Kidney (tissue), 14 donors: ENCODE measurements around the gene SNX25. TPM values are rescaled to one million over a fixed set of nuclear protein-coding genes. Genes with fewer than 3 reads are reported as not detected.
"Not testable (repeated sequence)": the region's sequence is repeated elsewhere in the genome, so short reads cannot be mapped to it uniquely, and the experiment has no call there.

Experiments
- DNase-seq, 5 donors: peaks; one replicate each; pipeline ENCODE4 v3.0.0-alpha.2; 2013 to 2020
- FAIRE-seq: peaks from 2 replicates; lab custom pipeline; 2012; peaks lifted over from hg19 to GRCh38; lab: Jason Lieb, UNC
- H3K27ac ChIP-seq, 2 donors: one replicate each; pipeline ENCODE4 v1.7.0; 2013; ENCODE audit warnings: low read depth in 2 of 2, low read length in 2 of 2, inconsistent platforms in 1 of 2
- H3K27me3 ChIP-seq: one replicate; pipeline ENCODE4 v1.7.1; 2013; ENCODE audit warnings: low read length, inconsistent platforms; ENCODE audit not compliant: control insufficient read depth, insufficient read depth
- H3K36me3 ChIP-seq, 3 donors: one replicate each; pipeline versions ENCODE4 v1.7.0 to v1.7.1; 2013; ENCODE audit warnings: low read length in 3 of 3, control low read depth in 1 of 3, inconsistent platforms in 1 of 3; ENCODE audit not compliant: insufficient read depth in 3 of 3, control insufficient read depth in 2 of 3
- H3K4me1 ChIP-seq, 3 donors: one replicate each; pipeline versions ENCODE4 v1.7.0 to v1.7.1; 2013; ENCODE audit warnings: low read length in 3 of 3, inconsistent platforms in 1 of 3, low read depth in 1 of 3; ENCODE audit not compliant: control insufficient read depth in 2 of 3, insufficient read depth in 2 of 3
- H3K4me3 ChIP-seq, 3 donors: one replicate each; pipeline versions ENCODE4 v1.7.0 to v1.8.1; 2013; ENCODE audit warnings: low read length in 3 of 3, control low read depth in 1 of 3, inconsistent platforms in 1 of 3
- H3K9ac ChIP-seq, 3 donors: one replicate each; pipeline versions ENCODE4 v1.7.0 to v1.7.1; 2013; ENCODE audit warnings: low read length in 3 of 3, control low read depth in 1 of 3, inconsistent platforms in 1 of 3
- H3K9me3 ChIP-seq, 3 donors: one replicate each; pipeline versions ENCODE4 v1.7.0 to v1.7.1; 2013; ENCODE audit warnings: low read length in 3 of 3, control low read depth in 1 of 3, inconsistent platforms in 1 of 3; ENCODE audit not compliant: control insufficient read depth in 2 of 3, insufficient read depth in 1 of 3
- CTCF ChIP-seq: IDR thresholded peaks from 3 replicates; pipeline ENCODE4 v1.5.1; 2012; ENCODE audit warnings: mild to moderate bottlenecking, moderate library complexity, borderline replicate concordance; ENCODE audit not compliant: insufficient read depth; ENCODE audit errors: extremely low read depth
- intact Hi-C: fragments of 100-400 bp; cut with DNase I; formaldehyde crosslinking; loops from one replicate; pipeline ENCODE4 v1.11.1; 2022
- polyA plus RNA-seq: library from polyadenylated mRNA; stranded (reverse); fragments of 350-450 nt; fragmentation: Illumina TruSeq; extraction: RNeasy Lipid Tissue Mini Kit (QIAGEN cat#74804); gene quantifications from one replicate; pipeline ENCODE4 v1.2.3, GENCODE V29; 2014; ENCODE audit warnings: low read depth, low replicate concordance; ENCODE audit not compliant: insufficient read depth
- total RNA-seq: library from RNA; stranded (reverse); fragmentation: NEBNext Ultra II Directional; extraction: Animal tissue kit (Norgen Biotek cat#: 25700); gene quantifications from one replicate; pipeline ENCODE4 v1.2.1, GENCODE V29; 2021
- donor health status: control.
- donor health status: control.
- donor health status: control.
- donor health status: control.
- donor health status: control.
- donor health status: DM: yes; HTN: yes; CAD: no.
- donor health status: Normal renal cell carcinoma (clear cell type).

The SNX25 gene
- total and polyA plus RNA-seq, 2 donors from 2014 or later = 8.9 to 19.4 TPM

- no peak overlapping the region for H3K9ac ChIP-seq
- no peak overlapping the region for H3K4me3 ChIP-seq
- FAIRE-seq = no peak
- no peak overlapping the region for H3K27ac ChIP-seq
- H3K9me3 ChIP-seq = no peaks in the 10 kb centered on the region
- H3K4me1 ChIP-seq = peaks cover 0 to 4% (median 0%) of the 10 kb centered on the region in 3 donors
- TF ChIP-seq CTCF = no peak
- intact Hi-C loops = no loop called here
- no peak for DNase-seq
- H3K27me3 ChIP-seq = no peaks in the 10 kb centered on the region
- no peaks in the 10 kb centered on the region for H3K36me3 ChIP-seq
These were observed 48.3 kb downstream of the SNX25 start for GRCh38 chr4:185257694-185258093.

- H3K27me3 ChIP-seq, H3K9me3 ChIP-seq, H3K4me1 ChIP-seq, H3K27ac ChIP-seq, intact Hi-C loops, H3K4me3 ChIP-seq, DNase-seq, H3K9ac ChIP-seq, H3K36me3 ChIP-seq: not testable (repeated sequence)
- peak; percentile 70 for FAIRE-seq
These were observed 49.3 kb downstream of the SNX25 start for GRCh38 chr4:185258741-185259140.

GRCh38 chr4:185259719-185260118, 50.3 kb downstream of the SNX25 start:
- no peak for TF ChIP-seq CTCF
- intact Hi-C loops = no loop called here
- FAIRE-seq = no peak
- Histone ChIP-seq H3K27me3 (no peaks in the 10 kb centered on the region), H3K4me1 (peaks cover 0 to 4% (median 0%) of the 10 kb centered on the region in 3 donors), H3K9ac (no peak overlapping the region), H3K36me3 (no peaks in the 10 kb centered on the region), H3K4me3 (no peak overlapping the region), H3K27ac (no peak overlapping the region), H3K9me3 (no peaks in the 10 kb centered on the region)
- no peak for DNase-seq

GRCh38 chr4:185261946-185262345, 52.5 kb downstream of the SNX25 start:
- intact Hi-C loops = no loop called here
- Histone ChIP-seq H3K9ac (no peak overlapping the region), H3K4me3 (no peak overlapping the region), H3K36me3 (no peaks in the 10 kb centered on the region), H3K27me3 (no peaks in the 10 kb centered on the region), H3K27ac (no peak overlapping the region), H3K9me3 (no peaks in the 10 kb centered on the region), H3K4me1 (peaks cover 0 to 4% (median 0%) of the 10 kb centered on the region in 3 donors)
- FAIRE-seq (no peak), DNase-seq (peak in 1 of 5 donors; percentile 16)
- TF ChIP-seq CTCF = no peak
